ENCODE results near the gene PPIL1.

DNA sequence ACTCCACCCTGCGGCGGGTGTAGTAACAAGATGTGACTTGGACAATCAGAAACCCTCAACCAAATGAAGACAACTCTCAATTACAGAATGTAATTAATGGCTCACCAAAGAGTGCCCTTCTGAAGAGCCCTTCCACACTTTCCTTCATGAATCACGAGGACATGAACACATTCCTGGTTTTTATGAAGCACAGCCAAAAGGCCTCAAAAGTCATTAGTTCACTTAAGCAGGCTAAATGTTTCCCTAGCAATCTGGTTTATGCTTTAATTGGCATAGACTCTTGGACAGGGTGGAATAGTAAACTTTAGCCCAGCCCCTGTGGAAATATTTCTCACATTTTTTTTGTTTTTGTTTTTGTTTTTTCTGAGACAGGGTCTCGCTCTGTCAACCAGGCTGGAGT is 55.8 kb downstream of the PPIL1 start:
- TF ChIP-seq, protein P1, sequence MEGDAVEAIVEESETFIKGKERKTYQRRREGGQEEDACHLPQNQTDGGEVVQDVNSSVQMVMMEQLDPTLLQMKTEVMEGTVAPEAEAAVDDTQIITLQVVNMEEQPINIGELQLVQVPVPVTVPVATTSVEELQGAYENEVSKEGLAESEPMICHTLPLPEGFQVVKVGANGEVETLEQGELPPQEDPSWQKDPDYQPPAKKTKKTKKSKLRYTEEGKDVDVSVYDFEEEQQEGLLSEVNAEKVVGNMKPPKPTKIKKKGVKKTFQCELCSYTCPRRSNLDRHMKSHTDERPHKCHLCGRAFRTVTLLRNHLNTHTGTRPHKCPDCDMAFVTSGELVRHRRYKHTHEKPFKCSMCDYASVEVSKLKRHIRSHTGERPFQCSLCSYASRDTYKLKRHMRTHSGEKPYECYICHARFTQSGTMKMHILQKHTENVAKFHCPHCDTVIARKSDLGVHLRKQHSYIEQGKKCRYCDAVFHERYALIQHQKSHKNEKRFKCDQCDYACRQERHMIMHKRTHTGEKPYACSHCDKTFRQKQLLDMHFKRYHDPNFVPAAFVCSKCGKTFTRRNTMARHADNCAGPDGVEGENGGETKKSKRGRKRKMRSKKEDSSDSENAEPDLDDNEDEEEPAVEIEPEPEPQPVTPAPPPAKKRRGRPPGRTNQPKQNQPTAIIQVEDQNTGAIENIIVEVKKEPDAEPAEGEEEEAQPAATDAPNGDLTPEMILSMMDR (IDR thresholded peaks at IDR 0.05), result no peak
- no peak for TF ChIP-seq POLR2A (IDR thresholded peaks at IDR 0.05)
- TF ChIP-seq EP300 (IDR thresholded peaks at IDR 0.05), result no peak

Data from tibial nerve (tissue), 4 donors.